ENCODE results near the gene ERN2.
A peak's percentile ranks its signal among the peaks of the same experiment; 100 is the strongest.

The ERN2 gene

DNA sequence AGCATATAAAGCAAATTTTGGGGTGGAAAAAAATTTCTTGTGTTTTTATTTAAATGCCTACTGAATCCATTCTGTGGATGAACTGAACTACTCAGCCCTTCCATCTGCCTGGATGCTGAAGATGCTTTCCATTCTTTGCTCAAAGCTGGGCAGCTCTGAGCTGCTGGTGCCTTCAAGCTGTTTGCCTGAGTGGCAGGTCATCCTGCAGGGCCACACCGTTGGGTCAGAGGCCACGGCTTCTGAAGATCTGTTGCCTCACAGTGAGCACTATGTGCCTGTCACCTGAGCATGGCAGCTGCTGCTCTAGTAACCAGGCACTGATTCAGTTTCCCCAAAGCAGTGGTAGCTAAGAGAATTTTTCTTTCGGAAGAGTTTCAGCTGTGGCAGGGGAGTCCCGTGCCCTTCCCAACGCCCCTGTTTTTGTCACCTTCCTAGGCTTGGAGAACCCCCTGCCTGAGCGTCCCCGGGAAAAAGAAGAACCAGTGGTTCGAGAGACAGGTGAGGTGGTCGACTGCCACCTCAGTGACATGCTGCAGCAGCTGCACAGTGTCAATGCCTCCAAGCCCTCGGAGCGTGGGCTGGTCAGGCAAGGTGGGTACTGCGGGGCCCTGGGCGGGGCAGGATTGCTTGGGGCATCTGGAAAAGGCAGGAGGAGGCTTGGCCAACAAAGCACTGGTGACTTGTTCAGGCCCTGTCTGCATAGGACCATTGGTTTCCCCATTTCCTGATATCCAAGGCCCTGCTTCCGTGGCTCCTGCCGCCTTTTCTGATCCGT lies 25.8 kb downstream of the ERN2 start:
- H3K9me3 ChIP-seq (ENCODE audit: control insufficient read depth, insufficient read depth, low read length), result no peaks in the 10 kb centered on the region
- peaks cover 33% of the 10 kb centered on the region for H3K36me3 ChIP-seq (ENCODE audit: insufficient read depth, low read length)
- no peak overlapping the region for H3K9ac ChIP-seq (ENCODE audit: low read depth, low read length)
- H3K4me1 ChIP-seq (ENCODE audit: insufficient read depth, low read length), result no peaks in the 10 kb centered on the region

DNA sequence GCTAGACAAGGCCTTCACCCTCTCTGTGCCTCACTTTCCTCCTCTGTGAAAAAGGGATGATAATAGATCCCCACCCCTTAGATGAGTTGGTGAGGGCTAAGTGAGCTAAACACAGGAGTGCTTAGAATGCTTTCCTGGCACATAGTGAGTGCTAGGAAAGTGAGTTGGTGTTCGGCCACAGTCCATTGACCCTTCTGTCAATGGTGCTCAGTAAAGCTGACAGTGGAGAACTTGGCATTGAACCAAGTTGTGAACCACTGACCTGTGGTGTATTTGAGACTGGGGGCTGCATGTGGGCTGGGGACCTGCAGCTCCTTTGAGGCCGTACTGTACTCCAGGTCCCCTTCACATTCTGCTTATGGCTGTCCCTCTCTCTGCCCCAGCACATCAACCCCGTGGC lies 29.5 kb downstream of the ERN2 start:
- Histone ChIP-seq H3K36me3 (ENCODE audit: insufficient read depth, low read length) (peaks cover 47% of the 10 kb centered on the region), H3K4me1 (ENCODE audit: insufficient read depth, low read length) (peaks cover 7% of the 10 kb centered on the region; the same call in 1 of the 2 replicates), H3K9ac (ENCODE audit: low read depth, low read length) (no peak overlapping the region)

DNA sequence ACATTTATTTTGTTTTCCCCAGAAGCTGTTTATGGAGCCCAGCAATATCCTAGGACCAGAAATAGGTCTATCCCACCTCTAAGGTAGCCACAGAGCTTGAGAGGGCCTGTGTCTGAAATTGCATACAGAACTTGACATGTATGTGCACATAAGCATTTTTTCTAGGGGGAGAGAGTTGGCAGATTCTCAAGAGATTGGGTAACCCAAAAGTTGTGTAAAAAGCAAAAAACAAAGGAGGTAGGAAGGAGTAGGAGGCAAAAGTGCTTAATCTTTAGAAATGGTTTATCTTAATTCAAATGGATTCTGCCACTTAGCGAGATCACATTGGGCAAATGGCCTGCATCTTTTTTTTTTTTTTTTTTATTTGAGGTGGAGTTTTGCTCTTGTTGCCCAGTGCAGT lies 30.8 kb downstream of the ERN2 start:
- peaks cover 37% of the 10 kb centered on the region for H3K36me3 ChIP-seq (ENCODE audit: insufficient read depth, low read length)
- peaks cover 7% of the 10 kb centered on the region; the same call in 1 of the 2 replicates for H3K4me1 ChIP-seq (ENCODE audit: insufficient read depth, low read length)
- no peaks in the 10 kb centered on the region for H3K9me3 ChIP-seq (ENCODE audit: control insufficient read depth, insufficient read depth, low read length)
- H3K9ac ChIP-seq (ENCODE audit: low read depth, low read length), result no peak overlapping the region

More for the DNA sequence above, 29.5 kb downstream of the ERN2 start:
- H3K9me3 ChIP-seq (ENCODE audit: control insufficient read depth, insufficient read depth, low read length), result no peaks in the 10 kb centered on the region

DNA sequence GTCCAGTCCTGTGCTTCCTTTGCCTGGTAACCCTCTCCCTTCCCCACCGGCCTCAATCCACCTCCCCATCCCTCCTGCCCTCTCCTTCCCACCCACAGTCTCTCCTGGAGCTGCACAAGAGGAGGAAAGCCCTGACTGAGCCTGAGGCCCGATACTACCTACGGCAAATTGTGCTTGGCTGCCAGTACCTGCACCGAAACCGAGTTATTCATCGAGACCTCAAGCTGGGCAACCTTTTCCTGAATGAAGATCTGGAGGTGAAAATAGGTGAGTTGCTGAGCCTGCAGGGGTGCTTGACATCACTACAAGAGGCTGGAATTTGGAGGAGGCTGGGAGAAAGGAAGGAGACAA lies 33.1 kb downstream of the ERN2 start:
- H3K36me3 ChIP-seq (ENCODE audit: insufficient read depth, low read length), result peaks cover 34% of the 10 kb centered on the region
- no peaks in the 10 kb centered on the region for H3K9me3 ChIP-seq (ENCODE audit: control insufficient read depth, insufficient read depth, low read length)
- H3K4me1 ChIP-seq (ENCODE audit: insufficient read depth, low read length), result peaks cover 7% of the 10 kb centered on the region; the same call in 1 of the 2 replicates
- H3K9ac ChIP-seq (ENCODE audit: low read depth, low read length), result peak overlapping the region; percentile 97

DNA sequence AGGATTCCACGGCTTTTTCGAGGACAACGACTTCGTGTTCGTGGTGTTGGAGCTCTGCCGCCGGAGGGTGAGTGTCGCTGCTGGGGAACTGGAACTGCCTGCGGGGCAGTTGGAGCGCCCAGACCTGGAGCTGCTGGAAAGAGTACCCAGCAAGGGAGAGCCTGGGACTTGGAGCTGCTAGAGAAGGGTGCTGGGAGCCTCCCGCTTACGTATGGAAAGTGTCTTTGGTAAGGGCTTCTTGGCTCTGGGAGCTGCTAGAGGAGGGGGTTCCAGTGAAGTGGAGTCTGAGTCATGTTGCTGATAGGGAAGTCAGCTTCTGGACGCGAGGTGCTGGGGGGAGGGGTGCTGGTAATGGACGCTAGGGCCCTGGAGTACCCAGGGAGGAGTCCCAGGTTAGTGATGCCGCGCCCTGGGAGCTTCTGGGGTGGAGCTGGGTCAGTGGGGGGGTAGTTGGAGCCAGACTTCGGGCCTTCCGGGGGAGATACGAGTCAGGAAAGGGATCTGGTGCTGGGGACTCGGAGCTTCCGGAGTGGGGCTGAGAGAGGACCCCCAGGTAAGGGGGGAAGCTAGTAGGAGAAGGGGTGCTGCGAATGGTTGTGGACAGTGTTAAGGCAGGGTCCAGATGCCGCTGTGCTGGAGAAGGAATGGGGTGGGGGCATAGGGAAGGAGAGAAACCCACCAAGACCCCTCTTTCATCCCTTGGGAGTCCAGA lies 33.6 kb downstream of the ERN2 start:
- Histone ChIP-seq H3K9ac (ENCODE audit: low read depth, low read length) (peak overlapping the region; percentile 97), H3K4me1 (ENCODE audit: insufficient read depth, low read length) (peaks cover 7% of the 10 kb centered on the region; the same call in 1 of the 2 replicates), H3K9me3 (ENCODE audit: control insufficient read depth, insufficient read depth, low read length) (no peaks in the 10 kb centered on the region), H3K36me3 (ENCODE audit: insufficient read depth, low read length) (peaks cover 34% of the 10 kb centered on the region)

DNA sequence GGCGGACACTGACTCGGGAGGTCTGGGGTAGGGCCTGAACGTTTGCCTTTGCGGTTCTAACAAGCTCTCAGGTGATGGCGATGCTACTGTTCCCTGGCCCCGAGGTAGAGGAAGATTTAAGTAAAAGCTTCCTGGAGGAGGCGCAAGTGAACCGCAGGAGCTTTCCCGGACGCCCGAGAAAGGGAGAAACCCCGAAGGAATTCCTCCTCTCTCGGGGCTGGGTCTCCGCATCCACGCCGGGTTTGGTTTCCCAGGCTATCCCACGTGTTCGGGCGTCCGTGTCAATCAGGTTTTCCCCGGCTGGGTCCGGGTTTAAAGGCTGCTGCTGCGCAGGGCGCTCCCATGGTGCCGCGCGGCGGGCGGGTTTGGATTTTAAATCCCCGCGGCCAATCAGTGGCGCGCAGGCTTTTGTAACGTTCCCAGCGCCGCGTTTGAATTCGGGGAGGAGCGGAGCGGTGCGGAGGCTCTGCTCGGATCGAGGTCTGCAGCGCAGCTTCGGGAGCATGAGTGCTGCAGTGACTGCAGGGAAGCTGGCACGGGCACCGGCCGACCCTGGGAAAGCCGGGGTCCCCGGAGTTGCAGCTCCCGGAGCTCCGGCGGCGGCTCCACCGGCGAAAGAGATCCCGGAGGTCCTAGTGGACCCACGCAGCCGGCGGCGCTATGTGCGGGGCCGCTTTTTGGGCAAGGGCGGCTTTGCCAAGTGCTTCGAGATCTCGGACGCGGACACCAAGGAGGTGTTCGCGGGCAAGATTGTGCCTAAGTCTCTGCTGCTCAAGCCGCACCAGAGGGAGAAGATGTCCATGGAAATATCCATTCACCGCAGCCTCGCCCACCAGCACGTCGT lies 34.4 kb downstream of the ERN2 start, which contains the start of gene PLK1:
PLK1 (plus strand) TSS at position 460 of the 844 bp plus-strand sequence; CDS start at position 504, 44 bp downstream.
- Histone ChIP-seq H3K9me3 (ENCODE audit: control insufficient read depth, insufficient read depth, low read length) (no peaks in the 10 kb centered on the region), H3K9ac (ENCODE audit: low read depth, low read length) (peak within 1 kb of the TSS; percentile 97), H3K36me3 (ENCODE audit: insufficient read depth, low read length) (peaks cover 36% of the 10 kb centered on the region)

DNA sequence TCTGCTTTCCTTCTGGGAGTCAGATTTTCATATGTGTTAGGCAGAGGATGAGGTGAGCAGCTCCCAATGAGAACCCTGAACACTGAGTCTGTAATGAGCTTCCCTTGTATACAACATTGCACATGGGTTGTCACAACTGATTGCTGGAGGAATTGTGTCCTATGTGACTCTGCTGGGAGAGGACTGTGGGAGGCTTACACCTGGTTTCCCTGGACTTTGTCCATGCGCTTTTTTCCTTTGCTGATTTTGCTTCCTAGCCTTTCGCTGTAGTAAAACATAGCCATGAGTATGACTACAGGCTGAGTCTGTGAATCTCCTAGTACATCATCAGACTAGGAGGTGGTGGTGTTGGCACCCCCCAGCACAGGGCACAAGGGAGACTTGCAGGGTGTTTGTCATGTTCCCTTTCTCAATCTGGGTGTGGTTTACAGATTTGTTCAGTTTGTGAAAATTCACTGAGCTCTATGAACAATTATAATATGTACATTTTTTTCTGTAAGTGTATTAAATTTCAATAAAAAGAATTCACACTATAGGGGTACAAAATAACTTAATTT lies 36.0 kb downstream of the ERN2 start:
- Histone ChIP-seq H3K9me3 (ENCODE audit: control insufficient read depth, insufficient read depth, low read length) (no peaks in the 10 kb centered on the region), H3K9ac (ENCODE audit: low read depth, low read length) (no peak overlapping the region), H3K4me1 (ENCODE audit: insufficient read depth, low read length) (peaks cover 7% of the 10 kb centered on the region; the same call in 1 of the 2 replicates), H3K36me3 (ENCODE audit: insufficient read depth, low read length) (peaks cover 25% of the 10 kb centered on the region)

More for the DNA sequence above, 34.4 kb downstream of the ERN2 start, which contains the start of gene PLK1:
- peaks cover 7% of the 10 kb centered on the region; the same call in 1 of the 2 replicates for H3K4me1 ChIP-seq (ENCODE audit: insufficient read depth, low read length)

DNA sequence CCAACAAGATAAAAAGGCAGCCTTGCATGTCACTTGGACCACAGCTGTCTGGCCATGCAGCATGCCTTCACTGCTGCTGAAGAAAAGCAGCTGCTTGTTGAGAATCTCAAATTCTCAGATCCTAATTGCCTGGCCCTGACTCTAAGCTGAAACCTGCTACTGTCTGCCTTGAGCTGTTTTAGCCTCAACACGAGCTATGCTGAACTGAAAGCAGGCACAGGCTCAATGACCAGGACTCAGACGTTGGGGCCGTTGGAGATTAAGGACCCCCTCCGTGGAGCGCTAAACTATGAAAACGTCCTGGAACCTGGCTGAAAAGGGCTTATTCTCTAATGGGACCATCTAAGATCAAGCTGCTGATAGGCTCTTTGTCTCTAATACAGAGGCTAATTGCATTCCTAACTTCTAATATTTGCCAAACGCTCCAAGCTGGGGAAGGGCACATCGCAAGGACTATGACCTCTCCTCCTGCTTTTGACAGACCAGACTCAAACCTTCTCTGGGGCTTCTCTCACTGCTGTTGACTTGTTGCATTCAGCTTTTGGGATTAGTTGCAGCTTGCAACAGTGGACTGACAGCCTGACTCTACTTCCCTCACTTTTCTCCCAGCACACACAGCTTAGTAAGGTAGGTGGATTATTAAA lies 38.9 kb downstream of the ERN2 start:
- no peak overlapping the region for H3K9ac ChIP-seq (ENCODE audit: low read depth, low read length)
- no peaks in the 10 kb centered on the region for H3K9me3 ChIP-seq (ENCODE audit: control insufficient read depth, insufficient read depth, low read length)
- H3K4me1 ChIP-seq (ENCODE audit: insufficient read depth, low read length), result no peaks in the 10 kb centered on the region; the same call in 1 of the 2 replicates
- peaks cover 6% of the 10 kb centered on the region; the same call in 1 of the 2 replicates for H3K36me3 ChIP-seq (ENCODE audit: insufficient read depth, low read length)

DNA sequence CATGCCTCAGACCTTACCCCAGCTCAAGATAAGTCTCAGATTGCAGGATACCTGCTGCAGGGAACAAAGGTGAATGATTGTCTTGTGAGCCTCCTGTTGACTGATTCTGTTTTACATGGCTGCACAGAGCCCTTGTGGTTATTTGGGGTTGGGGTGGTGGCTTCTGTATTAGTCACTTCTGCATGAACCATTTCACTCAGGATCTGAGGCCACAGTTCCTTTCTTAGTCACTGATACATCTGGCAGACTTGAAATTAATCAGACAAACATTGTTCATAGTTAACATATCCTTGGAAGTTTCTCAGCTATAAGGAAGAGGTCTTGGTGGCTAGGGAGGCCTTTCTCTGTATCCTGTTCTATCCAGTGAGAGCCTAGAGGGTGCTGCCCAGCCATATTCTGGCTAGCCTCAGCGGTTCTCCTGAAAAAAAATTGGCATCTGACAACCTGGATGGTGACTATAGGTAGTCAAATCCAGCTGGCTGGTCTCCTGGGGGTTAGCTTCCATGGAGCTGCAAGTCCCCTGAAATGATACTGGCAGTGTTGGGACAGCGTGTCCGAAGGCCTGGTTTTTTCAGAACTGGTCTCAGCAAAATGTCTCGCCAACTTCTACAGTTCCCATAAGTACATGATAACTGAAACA lies 42.8 kb downstream of the ERN2 start:
- no peak overlapping the region for H3K9ac ChIP-seq (ENCODE audit: low read depth, low read length)
- H3K36me3 ChIP-seq (ENCODE audit: insufficient read depth, low read length), result peaks cover 24% of the 10 kb centered on the region

DNA sequence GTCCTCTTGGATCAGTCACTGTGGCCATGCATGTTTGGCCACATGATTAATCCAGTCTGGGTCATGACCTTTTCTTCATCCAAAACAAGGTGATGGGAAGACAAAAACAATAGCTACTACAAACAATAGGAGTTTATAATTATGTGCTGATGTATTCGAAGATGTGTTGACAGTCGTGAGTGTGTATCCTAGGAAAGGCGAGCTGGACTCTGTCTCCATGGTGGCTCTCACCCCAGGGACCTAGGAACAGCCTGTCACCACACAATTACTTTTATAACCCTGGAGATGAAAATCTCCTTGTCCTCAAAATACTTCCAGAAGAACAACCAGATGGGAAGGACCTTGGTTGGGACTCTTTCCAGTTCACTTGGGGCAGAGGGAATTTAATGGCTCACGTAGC lies 44.1 kb downstream of the ERN2 start:
- no peak overlapping the region for H3K9ac ChIP-seq (ENCODE audit: low read depth, low read length)
- no peaks in the 10 kb centered on the region for H3K4me1 ChIP-seq (ENCODE audit: insufficient read depth, low read length)
- peaks cover 29% of the 10 kb centered on the region for H3K36me3 ChIP-seq (ENCODE audit: insufficient read depth, low read length)
- H3K9me3 ChIP-seq (ENCODE audit: control insufficient read depth, insufficient read depth, low read length), result no peaks in the 10 kb centered on the region

More for the DNA sequence above, 42.8 kb downstream of the ERN2 start:
- no peaks in the 10 kb centered on the region for H3K9me3 ChIP-seq (ENCODE audit: control insufficient read depth, insufficient read depth, low read length)
- H3K4me1 ChIP-seq (ENCODE audit: insufficient read depth, low read length), result no peaks in the 10 kb centered on the region

DNA sequence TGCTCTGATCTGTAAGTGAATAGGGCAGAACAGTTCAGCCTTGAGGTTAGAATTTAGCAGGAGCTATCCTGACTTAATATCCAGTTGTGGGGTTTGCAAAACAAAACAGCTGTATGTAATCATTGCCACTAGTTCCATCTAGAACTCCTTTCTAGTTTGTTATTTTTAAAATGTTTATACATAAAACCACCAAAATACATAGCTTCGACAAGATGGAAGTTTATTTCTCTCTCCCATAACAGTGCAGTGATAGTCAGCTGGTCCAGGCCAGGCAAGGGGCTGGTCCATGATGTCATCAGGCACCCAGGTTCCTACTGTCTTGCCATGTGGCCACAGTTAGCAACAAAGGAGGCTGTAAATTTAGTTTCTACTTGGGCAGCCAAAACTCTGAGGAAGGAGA lies 44.8 kb downstream of the ERN2 start:
- Histone ChIP-seq H3K9ac (ENCODE audit: low read depth, low read length) (no peak overlapping the region), H3K36me3 (ENCODE audit: insufficient read depth, low read length) (peaks cover 31% of the 10 kb centered on the region), H3K4me1 (ENCODE audit: insufficient read depth, low read length) (no peaks in the 10 kb centered on the region)

DNA sequence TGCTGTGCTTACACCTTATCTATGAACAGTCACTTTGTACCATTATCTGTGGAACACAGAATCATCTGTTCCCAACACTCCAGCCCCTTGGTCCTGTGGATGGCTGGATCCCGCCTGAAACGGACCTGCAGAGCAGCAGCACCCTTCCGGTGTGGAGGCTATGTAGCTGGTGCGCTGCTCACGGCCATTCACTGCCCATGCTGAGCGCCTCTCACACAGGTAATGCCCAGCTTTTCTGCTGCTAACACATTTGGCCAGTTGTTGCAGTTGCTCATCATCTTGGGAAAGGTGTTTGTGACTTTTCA lies 45.7 kb downstream of the ERN2 start:
- no peak overlapping the region for H3K9ac ChIP-seq (ENCODE audit: low read depth, low read length)
- H3K36me3 ChIP-seq (ENCODE audit: insufficient read depth, low read length), result peaks cover 31% of the 10 kb centered on the region
- H3K4me1 ChIP-seq (ENCODE audit: insufficient read depth, low read length), result no peaks in the 10 kb centered on the region
- no peaks in the 10 kb centered on the region for H3K9me3 ChIP-seq (ENCODE audit: control insufficient read depth, insufficient read depth, low read length)

More for the DNA sequence above, 44.8 kb downstream of the ERN2 start:
- H3K9me3 ChIP-seq (ENCODE audit: control insufficient read depth, insufficient read depth, low read length), result no peaks in the 10 kb centered on the region

DNA sequence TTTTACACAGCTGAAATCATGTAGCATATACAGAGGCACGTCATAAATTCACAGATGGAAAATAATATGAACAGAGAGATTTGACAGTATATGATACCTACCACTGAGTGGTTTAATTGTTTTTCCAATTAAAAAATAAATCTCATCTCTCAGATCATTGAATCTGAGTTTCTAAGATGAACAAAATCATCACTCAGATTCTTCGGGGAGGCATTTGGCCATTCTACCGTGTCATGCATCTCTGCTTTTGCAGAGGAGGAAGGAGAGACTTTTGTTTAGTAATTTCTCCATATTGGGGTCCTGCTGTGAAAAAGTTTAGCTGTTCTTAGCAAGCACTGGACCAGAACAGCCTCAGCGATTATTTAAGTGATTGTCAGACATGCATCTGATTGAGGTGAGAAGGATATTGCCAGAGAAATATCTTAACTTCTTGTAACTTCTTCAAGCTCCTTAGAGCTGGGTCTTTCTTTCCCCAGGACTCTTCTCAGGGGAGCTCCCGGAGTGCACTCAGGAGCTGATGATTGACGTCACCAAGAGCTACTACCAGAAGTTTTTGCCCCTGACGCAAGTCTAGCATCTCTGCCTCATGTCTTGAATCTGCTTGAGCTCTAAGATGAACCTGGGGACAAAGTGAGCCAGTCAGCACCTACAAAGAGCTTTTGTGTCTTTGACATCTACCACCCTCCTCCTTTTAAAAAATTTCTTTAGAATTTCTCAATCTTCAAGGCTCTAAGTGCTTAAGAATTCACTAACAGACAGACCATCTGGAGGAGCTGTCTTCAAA lies 46.3 kb downstream of the ERN2 start:
- Histone ChIP-seq H3K9me3 (ENCODE audit: control insufficient read depth, insufficient read depth, low read length) (no peaks in the 10 kb centered on the region), H3K36me3 (ENCODE audit: insufficient read depth, low read length) (peaks cover 35% of the 10 kb centered on the region), H3K4me1 (ENCODE audit: insufficient read depth, low read length) (no peaks in the 10 kb centered on the region), H3K9ac (ENCODE audit: low read depth, low read length) (no peak overlapping the region)

Measured in ES-I3 (cell line).